ENCODE measurements around the gene RCHY1. TPM values are rescaled to one million over a fixed set of nuclear protein-coding genes. Genes with fewer than 3 reads are reported as not detected.
"Not testable (repeated sequence)": the region's sequence is repeated elsewhere in the genome, so short reads cannot be mapped to it uniquely, and the experiment has no call there.

The RCHY1 gene
- polyA plus RNA-seq, 2 donors: 8.5 to 13.0 TPM

GRCh38 chr4:75519452-75519851, 5.2 kb upstream of the RCHY1 start:
- WGBS, 2 donors: 98% methylated on average over 4 of the region's 7 CpGs
- H3K27me3 ChIP-seq (ENCODE audit: control insufficient read depth in 1 of 2, insufficient read depth in 2 of 2, low read length in 2 of 2); H3K36me3 ChIP-seq (ENCODE audit: control insufficient read depth in 2 of 2, insufficient read depth in 2 of 2, low read length in 1 of 2): not testable (repeated sequence)

DNA sequence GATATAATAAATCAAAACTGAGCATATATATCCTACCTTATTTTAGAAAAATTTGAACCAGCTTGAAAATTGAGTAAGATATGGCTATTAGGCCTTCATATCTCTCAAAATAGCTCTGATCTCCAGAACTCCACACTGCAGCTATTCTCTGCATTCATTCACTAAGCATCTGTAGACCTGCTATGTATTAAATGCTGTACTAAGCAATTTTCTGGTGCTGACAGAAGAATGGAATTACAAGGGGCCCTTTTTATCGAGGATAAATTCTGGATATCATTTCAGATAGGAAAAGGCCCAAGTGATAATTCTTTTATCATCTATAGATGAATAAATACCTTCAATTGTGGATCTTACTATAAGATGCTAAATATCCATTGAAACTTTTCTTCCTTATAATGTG, 1.9 kb upstream of the RCHY1 start:
- H3K4me1 ChIP-seq (ENCODE audit: control insufficient read depth in 2 of 2, insufficient read depth in 2 of 2, low read length in 1 of 2): no peaks in the 10 kb centered on the region
- WGBS, 2 donors: 82 to 95% methylated on average over 1 of the region's 1 CpG

More at GRCh38 chr4:75519452-75519851, 5.2 kb upstream of the RCHY1 start:
- H3K4me1 ChIP-seq (ENCODE audit: control insufficient read depth in 2 of 2, insufficient read depth in 2 of 2, low read length in 1 of 2); H3K27ac ChIP-seq (ENCODE audit: low read depth in 2 of 2, low read length in 1 of 2); H3K4me3 ChIP-seq (ENCODE audit: low read depth in 1 of 2, low read length in 2 of 2); H3K9me3 ChIP-seq (ENCODE audit: control insufficient read depth in 2 of 2, insufficient read depth in 1 of 2, low read depth in 1 of 2, low read length in 1 of 2): not testable (repeated sequence)

DNA sequence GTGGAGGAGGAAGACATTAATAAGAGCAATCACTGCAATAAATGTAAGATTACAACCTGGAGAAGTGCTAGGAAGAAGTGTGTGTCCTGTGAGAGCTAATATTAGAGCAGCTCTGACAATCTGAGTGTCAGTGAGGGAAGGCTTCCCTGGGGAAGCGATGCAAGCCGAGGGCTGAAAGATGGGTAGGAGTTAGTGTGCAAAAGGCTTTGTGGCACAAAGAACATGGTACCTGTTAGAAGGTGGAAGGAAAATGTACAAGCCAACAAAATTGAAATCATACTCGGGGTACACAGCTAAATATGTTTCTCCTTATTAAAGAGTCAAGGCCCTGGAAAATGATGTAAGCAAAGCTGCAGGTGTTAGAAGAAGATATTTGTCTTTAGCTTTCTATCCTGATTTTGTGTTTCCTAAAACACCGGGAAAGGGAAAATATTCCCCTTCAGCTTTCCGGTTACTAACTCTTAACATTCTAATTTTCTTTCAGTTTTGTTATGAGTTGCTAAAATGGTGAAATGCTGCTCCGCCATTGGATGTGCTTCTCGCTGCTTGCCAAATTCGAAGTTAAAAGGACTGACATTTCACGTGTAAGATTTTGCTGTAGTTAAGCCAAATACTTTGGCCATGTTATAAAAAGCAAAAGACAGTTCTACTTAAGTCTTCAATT, 878 bp upstream of the RCHY1 start:
- H3K4me3 ChIP-seq (ENCODE audit: low read depth in 1 of 2, low read length in 2 of 2): peak overlapping the region; percentile 83 to 98
- WGBS, 2 donors: 31 to 32% methylated on average over 9 of the region's 9 CpGs
- peak overlapping the region; percentile 97 to 98 for H3K27ac ChIP-seq (ENCODE audit: low read depth in 2 of 2, low read length in 1 of 2)
- no peaks in the 10 kb centered on the region for H3K36me3 ChIP-seq (ENCODE audit: control insufficient read depth in 2 of 2, insufficient read depth in 2 of 2, low read length in 1 of 2)
- H3K4me1 ChIP-seq (ENCODE audit: control insufficient read depth in 2 of 2, insufficient read depth in 2 of 2, low read length in 1 of 2): no peaks in the 10 kb centered on the region
- H3K9me3 ChIP-seq (ENCODE audit: control insufficient read depth in 2 of 2, insufficient read depth in 1 of 2, low read depth in 1 of 2, low read length in 1 of 2): no peaks in the 10 kb centered on the region
- H3K27me3 ChIP-seq (ENCODE audit: control insufficient read depth in 1 of 2, insufficient read depth in 2 of 2, low read length in 2 of 2): no peaks in the 10 kb centered on the region

More for the DNA sequence above, 1.9 kb upstream of the RCHY1 start:
- no peaks in the 10 kb centered on the region for H3K36me3 ChIP-seq (ENCODE audit: control insufficient read depth in 2 of 2, insufficient read depth in 2 of 2, low read length in 1 of 2)
- H3K27me3 ChIP-seq (ENCODE audit: control insufficient read depth in 1 of 2, insufficient read depth in 2 of 2, low read length in 2 of 2): no peaks in the 10 kb centered on the region
- H3K27ac ChIP-seq (ENCODE audit: low read depth in 2 of 2, low read length in 1 of 2): no peak overlapping the region
- no peaks in the 10 kb centered on the region for H3K9me3 ChIP-seq (ENCODE audit: control insufficient read depth in 2 of 2, insufficient read depth in 1 of 2, low read depth in 1 of 2, low read length in 1 of 2)
- no peak overlapping the region for H3K4me3 ChIP-seq (ENCODE audit: low read depth in 1 of 2, low read length in 2 of 2)

DNA sequence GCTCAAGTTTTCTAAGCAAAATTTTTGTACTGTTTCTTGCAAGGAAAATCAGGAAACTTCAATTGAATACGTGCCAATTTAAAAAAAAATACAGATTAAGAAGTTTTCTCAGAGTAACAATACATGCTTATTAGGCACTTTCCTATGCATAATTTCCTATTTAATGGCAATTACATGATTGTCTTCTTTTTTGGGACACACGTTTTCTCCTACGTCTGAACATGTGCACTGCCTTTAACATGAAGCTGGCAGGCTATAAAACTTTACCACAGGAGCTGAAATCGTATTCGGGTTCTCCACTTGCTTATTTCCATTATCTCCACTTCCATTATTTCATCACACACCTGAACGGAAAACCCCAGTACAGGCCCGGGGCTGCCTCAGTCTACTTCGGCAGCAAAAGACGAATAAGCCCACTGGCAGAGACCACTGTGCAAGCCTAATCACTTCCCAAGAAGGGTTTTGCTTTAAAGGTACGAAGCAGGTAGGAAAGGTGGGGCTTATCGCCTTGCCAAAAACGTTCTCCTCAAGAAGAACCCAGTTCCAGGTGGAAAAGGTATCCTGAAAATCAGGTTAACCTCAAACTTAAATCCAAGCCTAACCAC, 575 bp downstream of the RCHY1 start:
- 0 to 1% methylated on average over 12 of the region's 12 CpGs for WGBS, 2 donors
- Histone ChIP-seq H3K27ac (ENCODE audit: low read depth in 2 of 2, low read length in 1 of 2) (peak overlapping the region; percentile 97 to 98), H3K4me1 (ENCODE audit: control insufficient read depth in 2 of 2, insufficient read depth in 2 of 2, low read length in 1 of 2) (no peaks in the 10 kb centered on the region), H3K27me3 (ENCODE audit: control insufficient read depth in 1 of 2, insufficient read depth in 2 of 2, low read length in 2 of 2) (no peaks in the 10 kb centered on the region), H3K9me3 (ENCODE audit: control insufficient read depth in 2 of 2, insufficient read depth in 1 of 2, low read depth in 1 of 2, low read length in 1 of 2) (no peaks in the 10 kb centered on the region), H3K36me3 (ENCODE audit: control insufficient read depth in 2 of 2, insufficient read depth in 2 of 2, low read length in 1 of 2) (no peaks in the 10 kb centered on the region), H3K4me3 (ENCODE audit: low read depth in 1 of 2, low read length in 2 of 2) (peak overlapping the region; percentile 83 to 98)

DNA sequence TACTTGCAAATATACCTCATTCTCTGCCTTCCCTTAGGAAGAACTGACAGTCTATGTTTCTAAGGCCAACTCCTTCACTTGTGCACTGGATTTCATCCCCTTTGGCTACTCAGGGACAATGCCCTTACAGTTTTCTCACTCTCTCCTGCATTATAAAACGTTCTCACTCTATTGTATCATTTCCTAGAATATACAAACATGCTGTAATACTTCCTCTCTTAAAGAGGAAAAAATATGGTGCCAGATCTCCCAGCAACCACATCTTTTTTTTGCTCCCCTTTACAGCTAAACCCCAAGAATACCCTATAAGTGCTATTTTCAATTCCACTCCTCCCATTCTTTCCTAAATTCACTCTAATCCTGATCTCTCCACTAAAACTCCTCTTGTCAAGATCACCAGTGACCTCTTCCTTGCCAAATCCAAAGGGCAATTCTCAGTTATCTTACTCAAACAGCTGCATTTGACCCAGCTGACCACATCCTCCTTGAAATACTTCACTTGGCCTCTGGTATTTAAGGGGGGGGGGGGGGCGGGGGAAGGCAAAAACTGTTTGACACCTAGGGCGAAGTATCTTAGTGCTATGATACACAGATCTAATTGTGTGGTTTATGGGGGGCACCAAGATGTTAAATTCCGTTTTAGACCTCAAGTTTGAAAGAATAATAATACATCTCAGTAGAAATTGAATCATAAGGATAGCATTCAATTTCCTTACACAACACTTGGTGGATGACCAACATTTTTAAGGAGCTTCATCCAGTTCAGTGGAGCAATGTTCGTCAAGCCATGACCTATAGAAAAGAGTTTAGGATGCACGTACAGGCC, 1.6 kb downstream of the RCHY1 start:
- H3K27ac ChIP-seq (ENCODE audit: low read depth in 2 of 2, low read length in 1 of 2): no peak overlapping the region
- H3K36me3 ChIP-seq (ENCODE audit: control insufficient read depth in 2 of 2, insufficient read depth in 2 of 2, low read length in 1 of 2): no peaks in the 10 kb centered on the region
- H3K4me1 ChIP-seq (ENCODE audit: control insufficient read depth in 2 of 2, insufficient read depth in 2 of 2, low read length in 1 of 2): no peaks in the 10 kb centered on the region
- H3K9me3 ChIP-seq (ENCODE audit: control insufficient read depth in 2 of 2, insufficient read depth in 1 of 2, low read depth in 1 of 2, low read length in 1 of 2): no peaks in the 10 kb centered on the region
- WGBS, 2 donors: 29 to 44% methylated on average over 6 of the region's 6 CpGs
- H3K27me3 ChIP-seq (ENCODE audit: control insufficient read depth in 1 of 2, insufficient read depth in 2 of 2, low read length in 2 of 2): no peaks in the 10 kb centered on the region
- peak overlapping the region in 1 of 2 donors; percentile 98 for H3K4me3 ChIP-seq (ENCODE audit: low read depth in 1 of 2, low read length in 2 of 2)

DNA sequence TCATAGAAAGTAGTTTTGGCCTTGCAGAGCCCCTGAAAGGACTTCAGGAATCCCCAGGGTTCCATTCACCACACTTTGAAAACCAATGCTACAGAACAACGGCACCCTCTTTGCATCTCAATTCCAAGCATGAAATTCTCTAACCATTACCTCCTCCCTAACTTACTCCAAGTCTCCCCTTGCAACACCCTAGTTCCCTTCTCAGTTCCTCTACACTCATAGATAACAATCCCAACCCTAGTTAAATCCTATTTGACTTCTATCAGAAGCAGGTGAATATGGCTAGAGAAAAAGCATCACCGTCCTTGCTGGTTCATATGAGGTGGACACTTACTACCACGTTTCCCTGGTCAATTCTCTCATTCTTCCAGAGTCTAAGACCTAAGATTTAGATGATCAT, 2.4 kb downstream of the RCHY1 start:
- Histone ChIP-seq H3K9me3 (ENCODE audit: control insufficient read depth in 2 of 2, insufficient read depth in 1 of 2, low read depth in 1 of 2, low read length in 1 of 2) (no peaks in the 10 kb centered on the region), H3K36me3 (ENCODE audit: control insufficient read depth in 2 of 2, insufficient read depth in 2 of 2, low read length in 1 of 2) (no peaks in the 10 kb centered on the region), H3K4me1 (ENCODE audit: control insufficient read depth in 2 of 2, insufficient read depth in 2 of 2, low read length in 1 of 2) (no peaks in the 10 kb centered on the region), H3K4me3 (ENCODE audit: low read depth in 1 of 2, low read length in 2 of 2) (peak overlapping the region in 1 of 2 donors; percentile 2), H3K27ac (ENCODE audit: low read depth in 2 of 2, low read length in 1 of 2) (no peak overlapping the region), H3K27me3 (ENCODE audit: control insufficient read depth in 1 of 2, insufficient read depth in 2 of 2, low read length in 2 of 2) (no peaks in the 10 kb centered on the region)
- 63 to 66% methylated on average over 3 of the region's 3 CpGs for WGBS, 2 donors

GRCh38 chr4:75509592-75509991, 4.6 kb downstream of the RCHY1 start:
- WGBS, 2 donors: 84 to 87% methylated on average over 4 of the region's 4 CpGs

GRCh38 chr4:75505630-75506029, 8.6 kb downstream of the RCHY1 start:
- no peak overlapping the region for H3K27ac ChIP-seq (ENCODE audit: low read depth in 2 of 2, low read length in 1 of 2)
- no peaks in the 10 kb centered on the region for H3K27me3 ChIP-seq (ENCODE audit: control insufficient read depth in 1 of 2, insufficient read depth in 2 of 2, low read length in 2 of 2)
- 89 to 94% methylated on average over 2 of the region's 2 CpGs for WGBS, 2 donors
- peaks cover 0 to 2% of the 10 kb centered on the region in 2 donors for H3K36me3 ChIP-seq (ENCODE audit: control insufficient read depth in 2 of 2, insufficient read depth in 2 of 2, low read length in 1 of 2)
- H3K4me1 ChIP-seq (ENCODE audit: control insufficient read depth in 2 of 2, insufficient read depth in 2 of 2, low read length in 1 of 2): no peaks in the 10 kb centered on the region
- no peaks in the 10 kb centered on the region for H3K9me3 ChIP-seq (ENCODE audit: control insufficient read depth in 2 of 2, insufficient read depth in 1 of 2, low read depth in 1 of 2, low read length in 1 of 2)
- no peak overlapping the region for H3K4me3 ChIP-seq (ENCODE audit: low read depth in 1 of 2, low read length in 2 of 2)

More at GRCh38 chr4:75509592-75509991, 4.6 kb downstream of the RCHY1 start:
- H3K27ac ChIP-seq (ENCODE audit: low read depth in 2 of 2, low read length in 1 of 2); H3K9me3 ChIP-seq (ENCODE audit: control insufficient read depth in 2 of 2, insufficient read depth in 1 of 2, low read depth in 1 of 2, low read length in 1 of 2); H3K27me3 ChIP-seq (ENCODE audit: control insufficient read depth in 1 of 2, insufficient read depth in 2 of 2, low read length in 2 of 2); H3K4me3 ChIP-seq (ENCODE audit: low read depth in 1 of 2, low read length in 2 of 2); H3K36me3 ChIP-seq (ENCODE audit: control insufficient read depth in 2 of 2, insufficient read depth in 2 of 2, low read length in 1 of 2); H3K4me1 ChIP-seq (ENCODE audit: control insufficient read depth in 2 of 2, insufficient read depth in 2 of 2, low read length in 1 of 2): not testable (repeated sequence)

GRCh38 chr4:75502671-75503070, 11.5 kb downstream of the RCHY1 start:
- H3K4me1 ChIP-seq (ENCODE audit: control insufficient read depth in 2 of 2, insufficient read depth in 2 of 2, low read length in 1 of 2): no peaks in the 10 kb centered on the region
- no peaks in the 10 kb centered on the region for H3K27me3 ChIP-seq (ENCODE audit: control insufficient read depth in 1 of 2, insufficient read depth in 2 of 2, low read length in 2 of 2)
- H3K36me3 ChIP-seq (ENCODE audit: control insufficient read depth in 2 of 2, insufficient read depth in 2 of 2, low read length in 1 of 2): peaks cover 0 to 2% of the 10 kb centered on the region in 2 donors
- no peak overlapping the region for H3K4me3 ChIP-seq (ENCODE audit: low read depth in 1 of 2, low read length in 2 of 2)
- 74 to 85% methylated on average over 2 of the region's 2 CpGs for WGBS, 2 donors
- H3K27ac ChIP-seq (ENCODE audit: low read depth in 2 of 2, low read length in 1 of 2): no peak overlapping the region
- no peaks in the 10 kb centered on the region for H3K9me3 ChIP-seq (ENCODE audit: control insufficient read depth in 2 of 2, insufficient read depth in 1 of 2, low read depth in 1 of 2, low read length in 1 of 2)

Data from esophagus (tissue), 2 donors.